ENCODE results near the gene FGF2.

DNA sequence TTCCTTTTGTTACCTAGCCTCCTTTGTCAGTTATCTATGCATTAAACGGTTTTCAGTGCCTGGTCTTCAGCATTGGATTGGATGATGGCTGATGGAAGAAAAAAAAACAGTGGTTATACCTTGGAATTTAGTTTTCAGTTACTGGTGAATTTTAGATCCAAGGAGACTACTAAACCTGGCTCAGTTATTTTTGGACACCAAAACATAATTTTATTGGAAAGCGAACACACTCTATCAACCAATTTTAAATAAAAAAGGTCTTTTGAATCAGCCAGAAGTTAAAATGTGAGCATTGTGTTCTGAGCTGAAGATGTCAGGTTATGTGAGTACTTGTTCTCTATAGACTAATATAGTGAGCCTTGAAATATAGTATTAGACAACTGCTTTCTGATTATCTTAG is 32.1 kb downstream of the FGF2 start:
- TF ChIP-seq, protein P1, sequence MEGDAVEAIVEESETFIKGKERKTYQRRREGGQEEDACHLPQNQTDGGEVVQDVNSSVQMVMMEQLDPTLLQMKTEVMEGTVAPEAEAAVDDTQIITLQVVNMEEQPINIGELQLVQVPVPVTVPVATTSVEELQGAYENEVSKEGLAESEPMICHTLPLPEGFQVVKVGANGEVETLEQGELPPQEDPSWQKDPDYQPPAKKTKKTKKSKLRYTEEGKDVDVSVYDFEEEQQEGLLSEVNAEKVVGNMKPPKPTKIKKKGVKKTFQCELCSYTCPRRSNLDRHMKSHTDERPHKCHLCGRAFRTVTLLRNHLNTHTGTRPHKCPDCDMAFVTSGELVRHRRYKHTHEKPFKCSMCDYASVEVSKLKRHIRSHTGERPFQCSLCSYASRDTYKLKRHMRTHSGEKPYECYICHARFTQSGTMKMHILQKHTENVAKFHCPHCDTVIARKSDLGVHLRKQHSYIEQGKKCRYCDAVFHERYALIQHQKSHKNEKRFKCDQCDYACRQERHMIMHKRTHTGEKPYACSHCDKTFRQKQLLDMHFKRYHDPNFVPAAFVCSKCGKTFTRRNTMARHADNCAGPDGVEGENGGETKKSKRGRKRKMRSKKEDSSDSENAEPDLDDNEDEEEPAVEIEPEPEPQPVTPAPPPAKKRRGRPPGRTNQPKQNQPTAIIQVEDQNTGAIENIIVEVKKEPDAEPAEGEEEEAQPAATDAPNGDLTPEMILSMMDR (IDR thresholded peaks at IDR 0.05): no peak
- TF ChIP-seq POLR2A (IDR thresholded peaks at IDR 0.05; ENCODE audit: low read depth): no peak
